HEK293 (cell line): ENCODE measurements around the gene TTC9C.
A peak's percentile ranks its signal among the peaks of the same experiment; 100 is the strongest.

Experiments
- BCL11B ChIP-seq: fragments of 450-650 bp; formaldehyde crosslinking; IDR thresholded peaks from 2 replicates; pipeline ENCODE4 v1.5.1; 2016; ENCODE audit warnings: low read depth, missing biosample characterization, missing genetic modification characterization
- REPIN1 ChIP-seq: fragments of 450-650 bp; formaldehyde crosslinking; IDR thresholded peaks from 2 replicates; pipeline ENCODE4 v1.5.1; 2017; ENCODE audit warnings: missing biosample characterization, missing genetic modification characterization, low read depth
- SCRT1 ChIP-seq: fragments of 450-650 bp; formaldehyde crosslinking; IDR thresholded peaks from 2 replicates; pipeline ENCODE4 v1.5.1; 2016; ENCODE audit warnings: missing biosample characterization, missing genetic modification characterization, borderline replicate concordance
- TCF7L2 ChIP-seq: IDR thresholded peaks from 2 replicates; pipeline ENCODE4 v1.6.1; 2011; ENCODE audit warnings: low read depth, mild to moderate bottlenecking, inconsistent platforms, low read length, moderate library complexity, borderline replicate concordance
- ZBTB20 ChIP-seq: fragments of 450-650 bp; formaldehyde crosslinking; IDR thresholded peaks from 2 replicates; pipeline ENCODE4 v1.5.1; 2016; ENCODE audit warnings: missing biosample characterization, missing genetic modification characterization
- ZFHX2 ChIP-seq: fragments of 450-650 bp; formaldehyde crosslinking; conservative IDR thresholded peaks from 2 replicates; pipeline ENCODE4 v1.5.1; 2016; ENCODE audit warnings: missing biosample characterization, missing genetic modification characterization
- ZFP3 ChIP-seq: fragments of 450-650 bp; formaldehyde crosslinking; IDR thresholded peaks from 2 replicates; pipeline ENCODE4 v1.5.1; 2016; ENCODE audit warnings: low read depth, missing biosample characterization, missing genetic modification characterization
- ZNF133 ChIP-seq: fragments of 450-650 bp; formaldehyde crosslinking; IDR thresholded peaks from 2 replicates; pipeline ENCODE4 v1.5.1; 2016; ENCODE audit warnings: missing biosample characterization, missing genetic modification characterization
- ZNF175 ChIP-seq: fragments of 450-650 bp; formaldehyde crosslinking; IDR thresholded peaks from 2 replicates; pipeline ENCODE4 v1.5.1; 2016; ENCODE audit warnings: missing biosample characterization, missing genetic modification characterization
- ZNF2 ChIP-seq: fragments of 450-650 bp; formaldehyde crosslinking; IDR thresholded peaks from 2 replicates; pipeline ENCODE4 v1.5.1; 2016; ENCODE audit warnings: missing biosample characterization, missing genetic modification characterization
- ZNF23 ChIP-seq: fragments of 450-650 bp; formaldehyde crosslinking; IDR thresholded peaks from 2 replicates; pipeline ENCODE4 v1.5.1; 2016; ENCODE audit warnings: missing biosample characterization, missing genetic modification characterization, borderline replicate concordance
- ZNF324 ChIP-seq: fragments of 450-650 bp; formaldehyde crosslinking; IDR thresholded peaks from 2 replicates; pipeline ENCODE4 v1.5.1; 2016; ENCODE audit warnings: missing biosample characterization, missing genetic modification characterization
- ZNF501 ChIP-seq: fragments of 450-650 bp; formaldehyde crosslinking; IDR thresholded peaks from 2 replicates; pipeline ENCODE4 v1.5.1; 2016; ENCODE audit warnings: missing biosample characterization, missing genetic modification characterization
- ZNF514 ChIP-seq: fragments of 450-650 bp; formaldehyde crosslinking; IDR thresholded peaks from 2 replicates; pipeline ENCODE4 v1.5.1; 2016; ENCODE audit warnings: missing biosample characterization, missing genetic modification characterization
- ZNF560 ChIP-seq: fragments of 450-650 bp; formaldehyde crosslinking; IDR thresholded peaks from 2 replicates; pipeline ENCODE4 v1.5.1; 2017; ENCODE audit warnings: missing biosample characterization, missing genetic modification characterization, borderline replicate concordance
- ZNF624 ChIP-seq: fragments of 450-650 bp; formaldehyde crosslinking; IDR thresholded peaks from 2 replicates; pipeline ENCODE4 v1.5.1; 2017; ENCODE audit warnings: missing biosample characterization, missing genetic modification characterization
- ZNF768 ChIP-seq: fragments of 450-650 bp; formaldehyde crosslinking; IDR thresholded peaks from 2 replicates; pipeline ENCODE4 v1.5.1; 2018; ENCODE audit warnings: missing biosample characterization, mild to moderate bottlenecking, missing genetic modification characterization
- ZNF785 ChIP-seq: fragments of 450-650 bp; formaldehyde crosslinking; IDR thresholded peaks from 2 replicates; pipeline ENCODE4 v1.5.1; 2016; ENCODE audit warnings: missing biosample characterization, missing genetic modification characterization
- ZNF792 ChIP-seq: fragments of 450-650 bp; formaldehyde crosslinking; IDR thresholded peaks from 2 replicates; pipeline ENCODE4 v1.5.1; 2016; ENCODE audit warnings: missing biosample characterization, missing genetic modification characterization
- TF ChIP-seq, protein P1 (sequence below): fragments of 450-650 bp; formaldehyde crosslinking; IDR thresholded peaks from 2 replicates; pipeline ENCODE4 v1.5.1; 2017; ENCODE audit warnings: missing biosample characterization, missing genetic modification characterization
- TF ChIP-seq, protein P2 (sequence below): fragments of 450-650 bp; formaldehyde crosslinking; IDR thresholded peaks from 2 replicates; pipeline ENCODE4 v1.5.1; 2016; ENCODE audit warnings: missing biosample characterization, missing genetic modification characterization, borderline replicate concordance
- TF ChIP-seq, protein P3 (sequence below): fragments of 450-650 bp; formaldehyde crosslinking; IDR thresholded peaks from 2 replicates; pipeline ENCODE4 v1.5.1; 2016; ENCODE audit warnings: missing biosample characterization, missing genetic modification characterization
- TF ChIP-seq, protein P4 (sequence below): IDR thresholded peaks from 2 replicates; pipeline ENCODE4 v1.6.1; 2011; ENCODE audit warnings: mild to moderate bottlenecking, low read depth, low read length, borderline replicate concordance
- TF ChIP-seq, protein P5 (sequence below): fragments of 450-650 bp; formaldehyde crosslinking; IDR thresholded peaks from 2 replicates; pipeline ENCODE4 v1.5.1; 2016; ENCODE audit warnings: missing biosample characterization, missing genetic modification characterization
- TF ChIP-seq, protein P6 (sequence below): fragments of 450-650 bp; formaldehyde crosslinking; IDR thresholded peaks from 2 replicates; pipeline ENCODE4 v1.5.1; 2016; ENCODE audit warnings: missing biosample characterization, missing genetic modification characterization

TTC9C gene

DNA sequence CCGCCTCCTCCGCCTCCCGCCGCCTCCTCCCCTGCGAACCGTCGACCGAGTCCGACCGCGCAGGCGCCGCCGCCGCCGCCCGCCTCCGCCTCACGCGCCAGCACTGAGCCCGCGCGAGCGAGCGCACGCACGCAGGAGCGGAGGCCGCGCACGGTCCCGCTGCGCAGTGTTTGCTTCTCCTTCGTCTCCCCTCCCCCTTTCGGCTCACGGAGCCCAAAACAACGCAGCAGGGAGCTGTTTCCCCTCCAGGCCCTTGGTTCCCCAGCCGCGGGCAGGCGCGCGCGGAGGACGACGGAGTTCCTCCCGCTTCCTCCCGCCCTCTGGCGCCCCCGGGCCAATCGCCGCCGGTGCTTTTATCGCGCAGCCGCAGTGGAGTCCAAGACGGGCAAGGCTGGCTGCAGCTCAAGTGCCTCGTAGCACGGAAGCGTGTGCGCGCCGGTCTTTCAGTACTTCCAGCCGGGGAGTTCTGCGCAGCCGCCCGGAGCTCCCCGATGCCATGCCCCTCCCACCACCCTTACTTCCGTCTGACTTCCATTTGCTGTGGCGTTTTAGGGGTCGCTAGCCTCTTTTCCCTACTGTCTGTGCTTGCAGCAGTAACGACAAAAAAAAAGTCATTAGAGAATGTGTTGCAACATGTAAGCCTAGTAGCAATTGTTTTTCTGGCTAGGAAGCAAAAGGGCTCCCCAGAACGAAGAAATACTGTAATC lies 968 bp upstream of the TTC9C start, which contains the start of gene HNRNPUL2 (continued):
- no peak for TF ChIP-seq ZNF560 (tag by site-specific recombination)
- no peak; the same call in none of the 2 replicates for TF ChIP-seq ZFHX2 (tag by site-specific recombination)
- TF ChIP-seq, protein P1, sequence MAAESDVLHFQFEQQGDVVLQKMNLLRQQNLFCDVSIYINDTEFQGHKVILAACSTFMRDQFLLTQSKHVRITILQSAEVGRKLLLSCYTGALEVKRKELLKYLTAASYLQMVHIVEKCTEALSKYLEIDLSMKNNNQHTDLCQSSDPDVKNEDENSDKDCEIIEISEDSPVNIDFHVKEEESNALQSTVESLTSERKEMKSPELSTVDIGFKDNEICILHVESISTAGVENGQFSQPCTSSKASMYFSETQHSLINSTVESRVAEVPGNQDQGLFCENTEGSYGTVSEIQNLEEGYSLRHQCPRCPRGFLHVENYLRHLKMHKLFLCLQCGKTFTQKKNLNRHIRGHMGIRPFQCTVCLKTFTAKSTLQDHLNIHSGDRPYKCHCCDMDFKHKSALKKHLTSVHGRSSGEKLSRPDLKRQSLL = peak; percentile 81
- TF ChIP-seq, protein P2, sequence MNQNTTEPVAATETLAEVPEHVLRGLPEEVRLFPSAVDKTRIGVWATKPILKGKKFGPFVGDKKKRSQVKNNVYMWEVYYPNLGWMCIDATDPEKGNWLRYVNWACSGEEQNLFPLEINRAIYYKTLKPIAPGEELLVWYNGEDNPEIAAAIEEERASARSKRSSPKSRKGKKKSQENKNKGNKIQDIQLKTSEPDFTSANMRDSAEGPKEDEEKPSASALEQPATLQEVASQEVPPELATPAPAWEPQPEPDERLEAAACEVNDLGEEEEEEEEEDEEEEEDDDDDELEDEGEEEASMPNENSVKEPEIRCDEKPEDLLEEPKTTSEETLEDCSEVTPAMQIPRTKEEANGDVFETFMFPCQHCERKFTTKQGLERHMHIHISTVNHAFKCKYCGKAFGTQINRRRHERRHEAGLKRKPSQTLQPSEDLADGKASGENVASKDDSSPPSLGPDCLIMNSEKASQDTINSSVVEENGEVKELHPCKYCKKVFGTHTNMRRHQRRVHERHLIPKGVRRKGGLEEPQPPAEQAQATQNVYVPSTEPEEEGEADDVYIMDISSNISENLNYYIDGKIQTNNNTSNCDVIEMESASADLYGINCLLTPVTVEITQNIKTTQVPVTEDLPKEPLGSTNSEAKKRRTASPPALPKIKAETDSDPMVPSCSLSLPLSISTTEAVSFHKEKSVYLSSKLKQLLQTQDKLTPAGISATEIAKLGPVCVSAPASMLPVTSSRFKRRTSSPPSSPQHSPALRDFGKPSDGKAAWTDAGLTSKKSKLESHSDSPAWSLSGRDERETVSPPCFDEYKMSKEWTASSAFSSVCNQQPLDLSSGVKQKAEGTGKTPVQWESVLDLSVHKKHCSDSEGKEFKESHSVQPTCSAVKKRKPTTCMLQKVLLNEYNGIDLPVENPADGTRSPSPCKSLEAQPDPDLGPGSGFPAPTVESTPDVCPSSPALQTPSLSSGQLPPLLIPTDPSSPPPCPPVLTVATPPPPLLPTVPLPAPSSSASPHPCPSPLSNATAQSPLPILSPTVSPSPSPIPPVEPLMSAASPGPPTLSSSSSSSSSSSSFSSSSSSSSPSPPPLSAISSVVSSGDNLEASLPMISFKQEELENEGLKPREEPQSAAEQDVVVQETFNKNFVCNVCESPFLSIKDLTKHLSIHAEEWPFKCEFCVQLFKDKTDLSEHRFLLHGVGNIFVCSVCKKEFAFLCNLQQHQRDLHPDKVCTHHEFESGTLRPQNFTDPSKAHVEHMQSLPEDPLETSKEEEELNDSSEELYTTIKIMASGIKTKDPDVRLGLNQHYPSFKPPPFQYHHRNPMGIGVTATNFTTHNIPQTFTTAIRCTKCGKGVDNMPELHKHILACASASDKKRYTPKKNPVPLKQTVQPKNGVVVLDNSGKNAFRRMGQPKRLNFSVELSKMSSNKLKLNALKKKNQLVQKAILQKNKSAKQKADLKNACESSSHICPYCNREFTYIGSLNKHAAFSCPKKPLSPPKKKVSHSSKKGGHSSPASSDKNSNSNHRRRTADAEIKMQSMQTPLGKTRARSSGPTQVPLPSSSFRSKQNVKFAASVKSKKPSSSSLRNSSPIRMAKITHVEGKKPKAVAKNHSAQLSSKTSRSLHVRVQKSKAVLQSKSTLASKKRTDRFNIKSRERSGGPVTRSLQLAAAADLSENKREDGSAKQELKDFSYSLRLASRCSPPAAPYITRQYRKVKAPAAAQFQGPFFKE (tag by site-specific recombination) = no peak
- TF ChIP-seq SCRT1 (tag by site-specific recombination) = no peak
- no peak for TF ChIP-seq REPIN1 (tag by site-specific recombination)
- TF ChIP-seq, protein P3, sequence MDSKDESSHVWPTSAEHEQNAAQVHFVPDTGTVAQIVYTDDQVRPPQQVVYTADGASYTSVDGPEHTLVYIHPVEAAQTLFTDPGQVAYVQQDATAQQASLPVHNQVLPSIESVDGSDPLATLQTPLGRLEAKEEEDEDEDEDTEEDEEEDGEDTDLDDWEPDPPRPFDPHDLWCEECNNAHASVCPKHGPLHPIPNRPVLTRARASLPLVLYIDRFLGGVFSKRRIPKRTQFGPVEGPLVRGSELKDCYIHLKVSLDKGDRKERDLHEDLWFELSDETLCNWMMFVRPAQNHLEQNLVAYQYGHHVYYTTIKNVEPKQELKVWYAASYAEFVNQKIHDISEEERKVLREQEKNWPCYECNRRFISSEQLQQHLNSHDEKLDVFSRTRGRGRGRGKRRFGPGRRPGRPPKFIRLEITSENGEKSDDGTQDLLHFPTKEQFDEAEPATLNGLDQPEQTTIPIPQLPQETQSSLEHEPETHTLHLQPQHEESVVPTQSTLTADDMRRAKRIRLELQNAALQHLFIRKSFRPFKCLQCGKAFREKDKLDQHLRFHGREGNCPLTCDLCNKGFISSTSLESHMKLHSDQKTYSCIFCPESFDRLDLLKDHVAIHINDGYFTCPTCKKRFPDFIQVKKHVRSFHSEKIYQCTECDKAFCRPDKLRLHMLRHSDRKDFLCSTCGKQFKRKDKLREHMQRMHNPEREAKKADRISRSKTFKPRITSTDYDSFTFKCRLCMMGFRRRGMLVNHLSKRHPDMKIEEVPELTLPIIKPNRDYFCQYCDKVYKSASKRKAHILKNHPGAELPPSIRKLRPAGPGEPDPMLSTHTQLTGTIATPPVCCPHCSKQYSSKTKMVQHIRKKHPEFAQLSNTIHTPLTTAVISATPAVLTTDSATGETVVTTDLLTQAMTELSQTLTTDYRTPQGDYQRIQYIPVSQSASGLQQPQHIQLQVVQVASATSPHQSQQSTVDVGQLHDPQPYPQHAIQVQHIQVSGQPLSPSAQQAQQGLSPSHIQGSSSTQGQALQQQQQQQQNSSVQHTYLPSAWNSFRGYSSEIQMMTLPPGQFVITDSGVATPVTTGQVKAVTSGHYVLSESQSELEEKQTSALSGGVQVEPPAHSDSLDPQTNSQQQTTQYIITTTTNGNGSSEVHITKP = no peak
- no peak for TF ChIP-seq ZNF23 (tag by site-specific recombination)
- no peak; the same call in 1 of the 2 replicates for TF ChIP-seq ZNF501 (tag by site-specific recombination)
- TF ChIP-seq, protein P4, sequence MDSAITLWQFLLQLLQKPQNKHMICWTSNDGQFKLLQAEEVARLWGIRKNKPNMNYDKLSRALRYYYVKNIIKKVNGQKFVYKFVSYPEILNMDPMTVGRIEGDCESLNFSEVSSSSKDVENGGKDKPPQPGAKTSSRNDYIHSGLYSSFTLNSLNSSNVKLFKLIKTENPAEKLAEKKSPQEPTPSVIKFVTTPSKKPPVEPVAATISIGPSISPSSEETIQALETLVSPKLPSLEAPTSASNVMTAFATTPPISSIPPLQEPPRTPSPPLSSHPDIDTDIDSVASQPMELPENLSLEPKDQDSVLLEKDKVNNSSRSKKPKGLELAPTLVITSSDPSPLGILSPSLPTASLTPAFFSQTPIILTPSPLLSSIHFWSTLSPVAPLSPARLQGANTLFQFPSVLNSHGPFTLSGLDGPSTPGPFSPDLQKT = no peak
- no peak for TF ChIP-seq ZFP3 (tag by site-specific recombination)
- no peak for TF ChIP-seq ZNF785 (tag by site-specific recombination)
- no peak for TF ChIP-seq ZNF768 (tag by site-specific recombination)
- no peak for TF ChIP-seq BCL11B (tag by site-specific recombination)
- no peak for TF ChIP-seq ZNF133
- no peak for TF ChIP-seq ZNF624 (tag by site-specific recombination)
- TF ChIP-seq, protein P5, sequence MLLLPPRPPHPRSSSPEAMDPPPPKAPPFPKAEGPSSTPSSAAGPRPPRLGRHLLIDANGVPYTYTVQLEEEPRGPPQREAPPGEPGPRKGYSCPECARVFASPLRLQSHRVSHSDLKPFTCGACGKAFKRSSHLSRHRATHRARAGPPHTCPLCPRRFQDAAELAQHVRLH (tag by site-specific recombination) = no peak
- TF ChIP-seq TCF7L2 = no peak
- no peak for TF ChIP-seq ZNF792 (tag by site-specific recombination)
- TF ChIP-seq, protein P6, sequence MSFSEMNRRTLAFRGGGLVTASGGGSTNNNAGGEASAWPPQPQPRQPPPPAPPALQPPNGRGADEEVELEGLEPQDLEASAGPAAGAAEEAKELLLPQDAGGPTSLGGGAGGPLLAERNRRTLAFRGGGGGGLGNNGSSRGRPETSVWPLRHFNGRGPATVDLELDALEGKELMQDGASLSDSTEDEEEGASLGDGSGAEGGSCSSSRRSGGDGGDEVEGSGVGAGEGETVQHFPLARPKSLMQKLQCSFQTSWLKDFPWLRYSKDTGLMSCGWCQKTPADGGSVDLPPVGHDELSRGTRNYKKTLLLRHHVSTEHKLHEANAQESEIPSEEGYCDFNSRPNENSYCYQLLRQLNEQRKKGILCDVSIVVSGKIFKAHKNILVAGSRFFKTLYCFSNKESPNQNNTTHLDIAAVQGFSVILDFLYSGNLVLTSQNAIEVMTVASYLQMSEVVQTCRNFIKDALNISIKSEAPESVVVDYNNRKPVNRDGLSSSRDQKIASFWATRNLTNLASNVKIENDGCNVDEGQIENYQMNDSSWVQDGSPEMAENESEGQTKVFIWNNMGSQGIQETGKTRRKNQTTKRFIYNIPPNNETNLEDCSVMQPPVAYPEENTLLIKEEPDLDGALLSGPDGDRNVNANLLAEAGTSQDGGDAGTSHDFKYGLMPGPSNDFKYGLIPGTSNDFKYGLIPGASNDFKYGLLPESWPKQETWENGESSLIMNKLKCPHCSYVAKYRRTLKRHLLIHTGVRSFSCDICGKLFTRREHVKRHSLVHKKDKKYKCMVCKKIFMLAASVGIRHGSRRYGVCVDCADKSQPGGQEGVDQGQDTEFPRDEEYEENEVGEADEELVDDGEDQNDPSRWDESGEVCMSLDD (tag by site-specific recombination) = peak; percentile 62; the same call in 1 of the 2 replicates
- peak; percentile 25; the same call in 1 of the 2 replicates for TF ChIP-seq ZNF2 (tag by site-specific recombination)
- TF ChIP-seq ZNF324 (tag by site-specific recombination) = peak; percentile 79; the same call in 1 of the 2 replicates
- no peak for TF ChIP-seq ZNF514 (tag by site-specific recombination)
- TF ChIP-seq ZBTB20 (tag by site-specific recombination) = 0 out of 2 replicates have a peak, but pooled peaks have one; percentile 17
- TF ChIP-seq ZNF175 = no peak
